GM18867 (cell line): ENCODE measurements around the gene TMEM63B.
"Not testable (repeated sequence)": the region's sequence is repeated elsewhere in the genome, so short reads cannot be mapped to it uniquely, and the experiment has no call there.

ENCODE experiments used
- ATAC-seq: cut with Tn5 transposase; IDR thresholded peaks from one replicate; pipeline ENCODE4 v1.9.1; 2021; ENCODE audit warnings: mild to moderate bottlenecking, moderate library complexity; ENCODE audit not compliant: unreplicated experiment

Gene TMEM63B

GRCh38 chr6:44127186-44128019 is at the start of gene TMEM63B, which contains the start of gene MRPL14:
Gene TMEM63B (plus strand): TSS chr6:44127554. CDS start chr6:44134585, 7,031 bp downstream.
Gene MRPL14 (minus strand): TSS chr6:44127452. CDS start chr6:44116611, 10,841 bp downstream.
- ATAC-seq: peak; percentile 76

- no peak for ATAC-seq
Observed at GRCh38 chr6:44078219-44078826, 49.0 kb upstream of the TMEM63B start.

GRCh38 chr6:44078827-44079671 is 48.3 kb upstream of the TMEM63B start:
- no peak for ATAC-seq

- no peak for ATAC-seq
Observed at GRCh38 chr6:44079672-44080071, 47.7 kb upstream of the TMEM63B start.

- ATAC-seq: no peak
Observed at GRCh38 chr6:44080561-44081521, 46.5 kb upstream of the TMEM63B start.

GRCh38 chr6:44081753-44082152 is 45.6 kb upstream of the TMEM63B start:
- no peak for ATAC-seq

GRCh38 chr6:44082872-44083321 is 44.5 kb upstream of the TMEM63B start:
- ATAC-seq: no peak

- ATAC-seq: no peak
Observed at GRCh38 chr6:44084231-44085014, 42.9 kb upstream of the TMEM63B start.

GRCh38 chr6:44085219-44085618 is 42.1 kb upstream of the TMEM63B start:
- no peak for ATAC-seq

GRCh38 chr6:44086931-44087574 is 40.3 kb upstream of the TMEM63B start:
- no peak for ATAC-seq

GRCh38 chr6:44087623-44088022 is 39.7 kb upstream of the TMEM63B start:
- no peak for ATAC-seq

- no peak for ATAC-seq
Observed at GRCh38 chr6:44088827-44089590, 38.3 kb upstream of the TMEM63B start.

GRCh38 chr6:44090465-44090864 is 36.9 kb upstream of the TMEM63B start:
- ATAC-seq: no peak

GRCh38 chr6:44091356-44091755 is 36.0 kb upstream of the TMEM63B start:
- ATAC-seq: not testable (repeated sequence)

GRCh38 chr6:44091981-44092884 is 35.1 kb upstream of the TMEM63B start:
- no peak for ATAC-seq

- ATAC-seq: no peak
Observed at GRCh38 chr6:44093066-44093465, 34.3 kb upstream of the TMEM63B start.
